ENCODE data around the gene C3orf33.
A peak's percentile ranks its signal among the peaks of the same experiment; 100 is the strongest.

C3orf33 gene

GRCh38 chr3:155785662-155786295 lies 20.3 kb downstream of the C3orf33 start:
- DNase-seq, result no peak

GRCh38 chr3:155782390-155782953 lies 23.6 kb downstream of the C3orf33 start:
- DNase-seq, result no peak

GRCh38 chr3:155780291-155780690 lies 25.8 kb downstream of the C3orf33 start:
- no peak for DNase-seq

GRCh38 chr3:155778462-155778861 lies 27.6 kb downstream of the C3orf33 start:
- no peak for DNase-seq

- no peak for DNase-seq
Observed at GRCh38 chr3:155772801-155773200, 33.3 kb downstream of the C3orf33 start.

- DNase-seq, result no peak
Observed at GRCh38 chr3:155771126-155771525, 35.0 kb downstream of the C3orf33 start.

GRCh38 chr3:155766206-155766605 lies 39.9 kb downstream of the C3orf33 start:
- DNase-seq, result no peak

GRCh38 chr3:155763870-155764463 lies 42.1 kb downstream of the C3orf33 start:
- DNase-seq, result no peak

GRCh38 chr3:155760653-155761052 lies 45.4 kb downstream of the C3orf33 start:
- DNase-seq, result no peak

GRCh38 chr3:155757577-155757976 lies 48.5 kb downstream of the C3orf33 start:
- DNase-seq, result no peak

- DNase-seq, result no peak
Observed at GRCh38 chr3:155753038-155753639, 52.9 kb downstream of the C3orf33 start.

- no peak for DNase-seq
Observed at GRCh38 chr3:155748611-155749365, 57.3 kb downstream of the C3orf33 start.

- DNase-seq, result no peak
Observed at GRCh38 chr3:155747946-155748290, 58.2 kb downstream of the C3orf33 start.

- DNase-seq, result no peak
Observed at GRCh38 chr3:155747286-155747945, 58.7 kb downstream of the C3orf33 start.

GRCh38 chr3:155746703-155747102 lies 59.4 kb downstream of the C3orf33 start:
- no peak for DNase-seq

GRCh38 chr3:155745795-155746550 lies 60.1 kb downstream of the C3orf33 start:
- no peak for DNase-seq

- peak in 1 of 4 experiments; percentile 21 for DNase-seq
Observed at GRCh38 chr3:155744626-155745324, 61.3 kb downstream of the C3orf33 start, which contains the start of gene PLCH1. TSS of gene PLCH1 (minus strand) at chr3:155745071. CDS start at chr3:155704224, 40,847 bp downstream.

- peak in 2 of 4 experiments; percentile 4 to 24 for DNase-seq
Observed at GRCh38 chr3:155744010-155744625, 62.0 kb downstream of the C3orf33 start.

GRCh38 chr3:155743606-155744005 lies 62.5 kb downstream of the C3orf33 start:
- no peak for DNase-seq

- no peak for DNase-seq
Observed at GRCh38 chr3:155742349-155742965, 63.6 kb downstream of the C3orf33 start.

Measured in activated naive CD4-positive, alpha-beta T cell (primary cell).